Kidney (tissue), 14 donors: ENCODE measurements around the gene TEX54. TPM values are rescaled to one million over a fixed set of nuclear protein-coding genes. Genes with fewer than 3 reads are reported as not detected.

ENCODE experiments used
- DNase-seq, 5 donors: peaks; one replicate each; pipeline ENCODE4 v3.0.0-alpha.2; 2013 to 2020
- FAIRE-seq: peaks from 2 replicates; lab custom pipeline; 2012; peaks lifted over from hg19 to GRCh38; lab: Jason Lieb, UNC
- H3K27ac ChIP-seq, 2 donors: one replicate each; pipeline ENCODE4 v1.7.0; 2013; ENCODE audit warnings: low read depth in 2 of 2, low read length in 2 of 2, inconsistent platforms in 1 of 2
- H3K27me3 ChIP-seq: one replicate; pipeline ENCODE4 v1.7.1; 2013; ENCODE audit warnings: low read length, inconsistent platforms; ENCODE audit not compliant: control insufficient read depth, insufficient read depth
- H3K36me3 ChIP-seq, 3 donors: one replicate each; pipeline versions ENCODE4 v1.7.0 to v1.7.1; 2013; ENCODE audit warnings: low read length in 3 of 3, control low read depth in 1 of 3, inconsistent platforms in 1 of 3; ENCODE audit not compliant: insufficient read depth in 3 of 3, control insufficient read depth in 2 of 3
- H3K4me1 ChIP-seq, 3 donors: one replicate each; pipeline versions ENCODE4 v1.7.0 to v1.7.1; 2013; ENCODE audit warnings: low read length in 3 of 3, inconsistent platforms in 1 of 3, low read depth in 1 of 3; ENCODE audit not compliant: control insufficient read depth in 2 of 3, insufficient read depth in 2 of 3
- H3K4me3 ChIP-seq, 3 donors: one replicate each; pipeline versions ENCODE4 v1.7.0 to v1.8.1; 2013; ENCODE audit warnings: low read length in 3 of 3, control low read depth in 1 of 3, inconsistent platforms in 1 of 3
- H3K9ac ChIP-seq, 3 donors: one replicate each; pipeline versions ENCODE4 v1.7.0 to v1.7.1; 2013; ENCODE audit warnings: low read length in 3 of 3, control low read depth in 1 of 3, inconsistent platforms in 1 of 3
- H3K9me3 ChIP-seq, 3 donors: one replicate each; pipeline versions ENCODE4 v1.7.0 to v1.7.1; 2013; ENCODE audit warnings: low read length in 3 of 3, control low read depth in 1 of 3, inconsistent platforms in 1 of 3; ENCODE audit not compliant: control insufficient read depth in 2 of 3, insufficient read depth in 1 of 3
- CTCF ChIP-seq: IDR thresholded peaks from 3 replicates; pipeline ENCODE4 v1.5.1; 2012; ENCODE audit warnings: mild to moderate bottlenecking, moderate library complexity, borderline replicate concordance; ENCODE audit not compliant: insufficient read depth; ENCODE audit errors: extremely low read depth
- intact Hi-C: fragments of 100-400 bp; cut with DNase I; formaldehyde crosslinking; loops from one replicate; pipeline ENCODE4 v1.11.1; 2022
- polyA plus RNA-seq: library from polyadenylated mRNA; stranded (reverse); fragments of 350-450 nt; fragmentation: Illumina TruSeq; extraction: RNeasy Lipid Tissue Mini Kit (QIAGEN cat#74804); gene quantifications from one replicate; pipeline ENCODE4 v1.2.3, GENCODE V29; 2014; ENCODE audit warnings: low read depth, low replicate concordance; ENCODE audit not compliant: insufficient read depth
- total RNA-seq: library from RNA; stranded (reverse); fragmentation: NEBNext Ultra II Directional; extraction: Animal tissue kit (Norgen Biotek cat#: 25700); gene quantifications from one replicate; pipeline ENCODE4 v1.2.1, GENCODE V29; 2021
- donor health status: control.
- donor health status: control.
- donor health status: control.
- donor health status: control.
- donor health status: control.
- donor health status: DM: yes; HTN: yes; CAD: no.
- donor health status: Normal renal cell carcinoma (clear cell type).

TEX54 gene
- total and polyA plus RNA-seq, 2 donors from 2014 or later, result not detected

GRCh38 chr11:62858201-62858600 lies 25.6 kb upstream of the TEX54 start:
- Histone ChIP-seq H3K4me3 (no peak overlapping the region), H3K9me3 (no peaks in the 10 kb centered on the region), H3K4me1 (peaks cover 7 to 22% (median 9%) of the 10 kb centered on the region in 3 donors), H3K36me3 (peaks cover 8 to 11% (median 9%) of the 10 kb centered on the region in 3 donors), H3K27ac (no peak overlapping the region), H3K27me3 (no peaks in the 10 kb centered on the region), H3K9ac (no peak overlapping the region)
- intact Hi-C loops, result no loop called here
- no peak for TF ChIP-seq CTCF
- FAIRE-seq (no peak), DNase-seq (peak in 1 of 5 donors; percentile 24)

GRCh38 chr11:62857541-62857982 lies 24.9 kb upstream of the TEX54 start:
- Histone ChIP-seq H3K27ac (no peak overlapping the region), H3K4me3 (no peak overlapping the region), H3K36me3 (peaks cover 11 to 15% (median 13%) of the 10 kb centered on the region in 3 donors), H3K9ac (no peak overlapping the region), H3K9me3 (no peaks in the 10 kb centered on the region), H3K4me1 (peaks cover 7 to 22% (median 9%) of the 10 kb centered on the region in 3 donors), H3K27me3 (no peaks in the 10 kb centered on the region)
- FAIRE-seq, result no peak
- no peak for DNase-seq
- no peak for TF ChIP-seq CTCF
- intact Hi-C loops, result no loop called here

- DNase-seq, result no peak
- no peak for FAIRE-seq
- Histone ChIP-seq H3K27ac (peak overlapping the region in 1 of 2 donors; percentile 3), H3K4me1 (peaks cover 7 to 22% (median 9%) of the 10 kb centered on the region in 3 donors), H3K9ac (peak overlapping the region; percentile 42 to 94 (median 88)), H3K9me3 (no peaks in the 10 kb centered on the region), H3K4me3 (peak overlapping the region; percentile 89 to 96 (median 89)), H3K36me3 (peaks cover 18 to 26% (median 18%) of the 10 kb centered on the region in 3 donors), H3K27me3 (no peaks in the 10 kb centered on the region)
- intact Hi-C loops, result no loop called here
- TF ChIP-seq CTCF, result no peak
These were observed 23.8 kb upstream of the TEX54 start for GRCh38 chr11:62856333-62856895.
